HG03095 (cell line): ENCODE results near the gene SYNPO.

Experiments used
- ATAC-seq: cut with Tn5 transposase; IDR thresholded peaks from one replicate; pipeline ENCODE4 v1.9.1; 2021; ENCODE audit warnings: moderate library complexity; ENCODE audit not compliant: unreplicated experiment

The SYNPO gene

GRCh38 chr5:150606476-150606875, 34.0 kb upstream of the SYNPO start:
- no peak for ATAC-seq

- no peak for ATAC-seq
Observed at GRCh38 chr5:150607105-150607504, 33.4 kb upstream of the SYNPO start.

- no peak for ATAC-seq
Observed at GRCh38 chr5:150607991-150608390, 32.5 kb upstream of the SYNPO start.

- no peak for ATAC-seq
Observed at GRCh38 chr5:150608991-150609390, 31.5 kb upstream of the SYNPO start.

- no peak for ATAC-seq
Observed at GRCh38 chr5:150609843-150610584, 30.4 kb upstream of the SYNPO start.

- ATAC-seq: no peak
Observed at GRCh38 chr5:150611026-150611425, 29.4 kb upstream of the SYNPO start.

- no peak for ATAC-seq
Observed at GRCh38 chr5:150612405-150612804, 28.1 kb upstream of the SYNPO start.

- ATAC-seq: no peak
Observed at GRCh38 chr5:150612905-150613670, 27.4 kb upstream of the SYNPO start.

GRCh38 chr5:150613991-150614660, 26.3 kb upstream of the SYNPO start:
- ATAC-seq: no peak

- no peak for ATAC-seq
Observed at GRCh38 chr5:150614661-150615060, 25.8 kb upstream of the SYNPO start.

- ATAC-seq: no peak
Observed at GRCh38 chr5:150615141-150615699, 25.2 kb upstream of the SYNPO start.

- no peak for ATAC-seq
Observed at GRCh38 chr5:150616024-150616470, 24.4 kb upstream of the SYNPO start.

GRCh38 chr5:150616506-150616905, 24.0 kb upstream of the SYNPO start:
- no peak for ATAC-seq

GRCh38 chr5:150618163-150618562, 22.3 kb upstream of the SYNPO start:
- no peak for ATAC-seq

GRCh38 chr5:150618588-150619281, 21.7 kb upstream of the SYNPO start:
- ATAC-seq: no peak

GRCh38 chr5:150619359-150620230, 20.9 kb upstream of the SYNPO start:
- no peak for ATAC-seq

GRCh38 chr5:150621301-150621700, 19.2 kb upstream of the SYNPO start:
- ATAC-seq: no peak

- ATAC-seq: no peak
Observed at GRCh38 chr5:150622157-150622556, 18.3 kb upstream of the SYNPO start.

GRCh38 chr5:150623152-150623877, 17.1 kb upstream of the SYNPO start:
- no peak for ATAC-seq
